ENCODE results near the gene LMNTD1. TPM values are rescaled to one million over a fixed set of nuclear protein-coding genes. Genes with fewer than 3 reads are reported as not detected.

Gene LMNTD1
- total and polyA plus RNA-seq, 4 donors = not detected

GRCh38 chr12:25459541-25459951 lies 93.5 kb downstream of the LMNTD1 start:
- Histone ChIP-seq H3K4me3 (ENCODE audit: low read depth in 1 of 3, low read length in 3 of 3) (no peak overlapping the region), H3K9ac (ENCODE audit: low read depth in 1 of 2, low read length in 2 of 2) (no peak overlapping the region), H3K27me3 (ENCODE audit: control insufficient read depth in 4 of 4, insufficient read depth in 4 of 4, low read length in 3 of 4) (no peaks in the 10 kb centered on the region), H3K4me1 (ENCODE audit: control insufficient read depth in 4 of 4, insufficient read depth in 4 of 4, low read length in 3 of 4) (peaks cover 0 to 10% (median 0%) of the 10 kb centered on the region in 4 donors), H3K36me3 (ENCODE audit: control insufficient read depth in 4 of 4, insufficient read depth in 3 of 4, low read depth in 1 of 4, low read length in 3 of 4) (no peaks in the 10 kb centered on the region), H3K27ac (ENCODE audit: low read depth in 1 of 2, low read length in 2 of 2) (no peak overlapping the region), H3K9me3 (ENCODE audit: control insufficient read depth in 4 of 4, low read length in 3 of 4) (no peaks in the 10 kb centered on the region)
- no peak for TF ChIP-seq GABPA (IDR thresholded peaks at IDR 0.05 in 1 of 2, conservative IDR thresholded peaks at IDR 0.05 in 1 of 2)
- TF ChIP-seq HNF4G (IDR thresholded peaks at IDR 0.05) = no peak
- no peak for TF ChIP-seq NR2F2 (IDR thresholded peaks at IDR 0.05)
- no peak for TF ChIP-seq FOXA1 (IDR thresholded peaks at IDR 0.05)
- TF ChIP-seq HNF4A (conservative IDR thresholded peaks at IDR 0.05) = no peak
- TF ChIP-seq ZBTB33 (IDR thresholded peaks at IDR 0.05) = no peak
- no peak for TF ChIP-seq CTCF (IDR thresholded peaks at IDR 0.05; ENCODE audit: low read depth, low read length, missing input control)
- no peak for TF ChIP-seq ATF3 (IDR thresholded peaks at IDR 0.05)
- TF ChIP-seq TAF1 (conservative IDR thresholded peaks at IDR 0.05) = no peak
- no peak for TF ChIP-seq SP1 (IDR thresholded peaks at IDR 0.05)
- no peak for TF ChIP-seq JUND (IDR thresholded peaks at IDR 0.05)
- TF ChIP-seq RXRA (IDR thresholded peaks at IDR 0.05) = no peak
- TF ChIP-seq REST (IDR thresholded peaks at IDR 0.05) = no peak
- no peak for TF ChIP-seq EGR1 (IDR thresholded peaks at IDR 0.05; ENCODE audit: low read depth in 2 of 2)
- no peak for TF ChIP-seq RAD21 (IDR thresholded peaks at IDR 0.05)
- no peak for DNase-seq (ENCODE audit: low spot score)
- 89% methylated on average over 13 of the region's 13 CpGs for WGBS

- WGBS = 72% methylated on average over 6 of the region's 6 CpGs
- Histone ChIP-seq H3K27me3 (ENCODE audit: control insufficient read depth in 4 of 4, insufficient read depth in 4 of 4, low read length in 3 of 4) (no peaks in the 10 kb centered on the region), H3K9ac (ENCODE audit: low read depth in 1 of 2, low read length in 2 of 2) (no peak overlapping the region), H3K9me3 (ENCODE audit: control insufficient read depth in 4 of 4, low read length in 3 of 4) (no peaks in the 10 kb centered on the region), H3K27ac (ENCODE audit: low read depth in 1 of 2, low read length in 2 of 2) (no peak overlapping the region), H3K4me3 (ENCODE audit: low read depth in 1 of 3, low read length in 3 of 3) (no peak overlapping the region), H3K4me1 (ENCODE audit: control insufficient read depth in 4 of 4, insufficient read depth in 4 of 4, low read length in 3 of 4) (peaks cover 0 to 4% (median 0%) of the 10 kb centered on the region in 4 donors), H3K36me3 (ENCODE audit: control insufficient read depth in 4 of 4, insufficient read depth in 3 of 4, low read depth in 1 of 4, low read length in 3 of 4) (no peaks in the 10 kb centered on the region)
- no peak for DNase-seq (ENCODE audit: low spot score)
- TF ChIP-seq TAF1 (conservative IDR thresholded peaks at IDR 0.05) (no peak), RXRA (IDR thresholded peaks at IDR 0.05) (no peak), ZBTB33 (IDR thresholded peaks at IDR 0.05) (no peak), FOXA2 (IDR thresholded peaks at IDR 0.05) (no peak), FOXA1 (IDR thresholded peaks at IDR 0.05) (no peak), GABPA (IDR thresholded peaks at IDR 0.05 in 1 of 2, conservative IDR thresholded peaks at IDR 0.05 in 1 of 2) (no peak), ATF3 (IDR thresholded peaks at IDR 0.05) (no peak), MAX (IDR thresholded peaks at IDR 0.05) (no peak), RAD21 (IDR thresholded peaks at IDR 0.05) (no peak), REST (IDR thresholded peaks at IDR 0.05) (no peak), SP1 (IDR thresholded peaks at IDR 0.05) (no peak), NR2F2 (IDR thresholded peaks at IDR 0.05) (no peak)
Measured at GRCh38 chr12:25458047-25458552, 95.0 kb downstream of the LMNTD1 start.

Measured in liver (tissue), 9 donors.